GM21528 (cell line): Measurements from ENCODE around the gene PLK4.

Source experiments
- ATAC-seq: cut with Tn5 transposase; IDR thresholded peaks from one replicate; pipeline ENCODE4 v1.9.1; 2021; ENCODE audit warnings: mild to moderate bottlenecking, moderate library complexity; ENCODE audit not compliant: unreplicated experiment, low FRiP score

PLK4 gene

DNA sequence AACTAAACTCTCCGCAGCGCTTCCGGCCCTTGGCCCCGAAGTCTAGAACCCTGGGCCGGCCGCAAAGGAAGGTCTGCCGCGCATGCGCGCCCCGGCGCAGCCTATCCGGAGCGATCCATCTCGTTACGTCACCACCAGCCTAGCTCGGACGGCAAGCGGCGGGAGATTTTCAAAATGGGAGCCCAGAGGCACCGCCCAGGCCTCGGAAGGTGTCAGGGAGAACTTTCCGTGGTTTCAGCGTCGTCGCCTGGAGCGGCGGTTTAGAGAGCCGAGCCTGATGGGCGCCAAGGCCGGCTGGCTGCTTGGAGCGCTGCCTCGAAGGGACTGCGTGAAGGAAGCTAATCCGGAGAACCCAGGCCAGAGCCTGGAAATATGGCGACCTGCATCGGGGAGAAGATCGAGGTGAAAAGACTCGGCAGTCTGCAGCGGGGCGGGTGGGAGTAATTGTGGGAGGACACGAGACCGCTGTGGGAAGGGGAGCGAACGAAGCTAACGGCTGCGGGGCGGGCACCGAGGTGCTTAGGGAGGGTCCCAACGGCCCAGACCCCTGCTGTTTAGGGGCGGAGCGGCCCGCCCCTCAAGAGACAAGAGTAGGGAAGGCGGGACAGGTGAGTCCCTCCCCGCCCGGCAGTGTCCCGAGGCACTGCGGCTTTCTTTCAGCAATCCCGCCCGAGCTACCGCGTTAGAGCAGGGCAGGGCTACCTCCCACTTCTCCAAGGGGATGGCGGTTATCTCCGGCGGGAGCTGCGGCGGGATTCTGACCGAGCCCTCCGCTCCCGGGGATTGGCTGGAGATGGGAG is at the start of gene PLK4:
TSS of gene PLK4 (plus strand) at position 131 of the 800 bp plus-strand sequence. CDS start at position 373, 242 bp downstream.
- peak; percentile 92 for ATAC-seq

GRCh38 chr4:127832585-127832984 is 48.1 kb upstream of the PLK4 start:
- ATAC-seq, result peak; percentile 65

DNA sequence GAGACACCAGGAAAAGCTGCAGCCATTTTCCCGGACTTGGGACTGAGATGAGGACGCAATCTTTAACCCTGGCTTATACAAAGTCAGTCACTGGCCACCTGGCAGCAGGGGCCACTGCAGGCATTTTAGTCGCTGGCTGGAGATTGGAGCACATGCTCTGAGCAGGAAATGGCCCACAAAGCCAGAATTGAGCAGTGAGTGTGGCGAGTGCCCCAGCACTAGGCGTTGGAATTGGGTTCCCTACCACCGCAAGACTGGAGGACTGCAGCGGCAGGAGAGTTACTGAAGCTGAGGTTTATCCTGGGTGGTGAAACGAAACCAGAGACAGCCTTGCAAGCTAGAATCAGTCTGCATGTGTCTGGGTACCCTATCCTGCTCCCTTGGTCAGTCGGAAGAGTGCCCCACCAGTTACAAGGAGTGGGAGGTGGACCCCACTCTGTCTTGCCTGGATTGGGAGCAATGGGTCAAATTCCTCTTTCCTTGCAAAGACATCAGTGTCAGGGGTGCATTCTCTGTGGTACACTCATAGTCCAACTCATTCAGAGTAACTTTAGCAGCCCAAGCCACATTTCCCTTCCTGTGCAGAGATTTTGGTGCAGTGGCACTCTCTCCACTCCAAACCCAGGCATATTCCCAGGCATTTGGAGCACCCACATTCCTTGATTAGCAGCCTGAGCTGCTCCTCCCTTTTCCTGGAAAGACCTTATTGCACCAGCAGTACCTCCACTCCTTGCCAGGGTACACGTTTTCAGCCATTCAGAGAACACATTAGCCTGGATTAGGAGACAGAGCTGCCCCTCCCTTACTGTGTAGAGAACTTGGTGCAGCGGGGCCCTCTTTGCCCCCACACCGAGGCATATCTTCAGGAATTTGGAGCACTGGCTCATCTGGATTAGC is 36.7 kb upstream of the PLK4 start:
- no peak for ATAC-seq

DNA sequence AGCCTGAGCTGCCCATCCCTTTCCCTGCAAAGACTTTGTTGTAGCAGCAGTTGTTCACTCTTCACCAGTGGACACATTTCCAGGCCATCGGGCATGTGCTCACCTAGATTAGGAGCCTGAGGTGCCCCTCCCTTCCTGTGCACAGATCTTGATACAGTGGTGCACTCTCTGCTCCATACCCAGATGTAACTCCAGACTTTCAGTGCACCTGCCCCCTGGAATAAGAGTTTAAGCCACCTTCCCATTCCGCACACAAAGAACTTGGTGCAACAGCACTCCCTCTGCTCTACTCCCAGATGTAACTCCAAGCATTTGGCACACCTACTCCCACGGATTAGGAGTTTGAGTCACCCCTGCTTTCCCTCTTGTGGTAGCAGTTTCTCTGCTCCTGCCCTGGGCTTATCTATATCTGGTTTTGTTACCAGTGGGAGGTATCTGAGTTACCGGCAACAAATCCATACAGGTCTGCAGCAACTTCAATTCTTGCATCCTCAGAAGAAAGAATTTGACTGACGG is 36.0 kb upstream of the PLK4 start:
- ATAC-seq, result no peak

GRCh38 chr4:127846061-127846460 is 34.6 kb upstream of the PLK4 start:
- no peak for ATAC-seq

DNA sequence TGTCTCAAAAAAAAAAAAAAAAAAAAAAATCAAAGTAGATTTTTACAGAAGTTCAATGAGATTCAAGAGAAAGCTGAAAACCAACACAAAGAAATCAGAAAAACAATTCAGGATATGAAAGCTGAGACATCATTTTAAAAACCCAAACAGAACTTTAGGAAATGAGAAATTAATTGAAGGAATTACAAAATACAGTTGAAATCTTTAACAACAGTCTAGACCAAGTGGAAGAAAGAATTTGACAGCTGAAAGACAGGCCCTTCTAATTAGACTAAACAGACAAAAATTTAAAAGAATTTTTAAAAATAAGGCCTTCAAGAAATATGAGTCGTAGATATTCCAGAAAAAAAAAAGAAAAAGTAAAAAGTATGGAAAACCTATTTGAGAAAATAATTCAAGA is 33.9 kb upstream of the PLK4 start:
- no peak for ATAC-seq

DNA sequence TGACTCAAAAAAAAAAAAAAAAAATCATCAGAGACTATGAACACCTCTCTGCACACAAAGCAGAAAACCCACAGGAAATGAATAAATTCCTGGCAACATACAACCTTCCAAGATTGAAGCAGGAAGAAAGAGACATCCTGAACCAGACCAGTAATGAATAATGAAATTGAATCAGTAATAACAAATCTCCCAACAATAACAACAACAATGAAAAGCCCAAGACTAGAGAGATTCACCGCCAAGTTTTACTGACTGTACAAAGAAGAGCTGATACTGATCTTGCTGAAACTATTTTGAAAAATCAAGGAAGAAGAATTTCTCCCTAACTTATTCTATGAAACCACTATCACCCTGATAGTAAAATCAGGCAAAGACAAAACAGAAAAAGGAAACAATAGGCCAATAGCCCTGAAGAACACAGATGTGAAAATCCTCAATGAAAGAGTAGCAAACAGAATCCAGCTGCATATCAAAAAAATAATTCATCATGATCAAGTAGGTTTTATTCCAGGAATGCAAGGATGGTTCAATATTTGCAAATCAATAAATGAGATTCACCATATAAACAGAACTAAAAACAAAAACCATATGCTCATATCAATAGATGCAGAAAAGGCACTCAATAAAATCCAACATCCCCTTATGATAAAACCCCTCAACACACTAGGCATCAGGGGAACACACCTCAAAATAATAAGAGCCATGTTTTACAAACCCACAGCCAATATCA is 31.0 kb upstream of the PLK4 start:
- no peak for ATAC-seq

GRCh38 chr4:127852661-127853060 is 28.0 kb upstream of the PLK4 start:
- no peak for ATAC-seq

DNA sequence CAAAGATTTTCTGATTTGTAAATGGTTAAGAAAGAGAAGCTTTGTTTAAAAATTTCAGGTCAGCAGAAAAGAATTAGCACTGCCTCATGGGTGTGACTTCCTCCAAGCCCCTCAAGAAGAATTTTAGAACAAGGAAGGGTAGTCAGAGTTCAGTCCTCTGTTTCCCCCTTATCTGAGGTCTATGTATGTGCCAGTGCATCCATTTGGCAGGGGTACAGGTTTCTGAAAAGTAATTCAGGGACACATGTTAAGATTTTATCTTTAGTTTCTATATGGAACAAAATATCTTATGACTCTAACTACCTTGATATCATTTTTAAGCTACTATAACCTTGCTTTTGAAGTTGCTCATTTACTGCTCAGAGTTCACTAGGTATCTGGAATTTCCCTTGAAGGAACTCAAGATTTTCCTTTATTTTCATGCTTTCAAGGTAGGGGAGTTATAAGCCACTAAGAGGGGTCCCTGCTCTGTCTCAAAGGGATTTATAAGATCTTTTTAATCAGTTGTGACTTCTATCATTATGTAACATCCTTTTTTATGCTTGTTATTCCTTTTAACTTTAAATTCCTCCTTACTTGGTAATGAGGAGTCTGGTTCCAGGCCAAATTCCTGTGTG is 24.4 kb upstream of the PLK4 start:
- ATAC-seq, result no peak

DNA sequence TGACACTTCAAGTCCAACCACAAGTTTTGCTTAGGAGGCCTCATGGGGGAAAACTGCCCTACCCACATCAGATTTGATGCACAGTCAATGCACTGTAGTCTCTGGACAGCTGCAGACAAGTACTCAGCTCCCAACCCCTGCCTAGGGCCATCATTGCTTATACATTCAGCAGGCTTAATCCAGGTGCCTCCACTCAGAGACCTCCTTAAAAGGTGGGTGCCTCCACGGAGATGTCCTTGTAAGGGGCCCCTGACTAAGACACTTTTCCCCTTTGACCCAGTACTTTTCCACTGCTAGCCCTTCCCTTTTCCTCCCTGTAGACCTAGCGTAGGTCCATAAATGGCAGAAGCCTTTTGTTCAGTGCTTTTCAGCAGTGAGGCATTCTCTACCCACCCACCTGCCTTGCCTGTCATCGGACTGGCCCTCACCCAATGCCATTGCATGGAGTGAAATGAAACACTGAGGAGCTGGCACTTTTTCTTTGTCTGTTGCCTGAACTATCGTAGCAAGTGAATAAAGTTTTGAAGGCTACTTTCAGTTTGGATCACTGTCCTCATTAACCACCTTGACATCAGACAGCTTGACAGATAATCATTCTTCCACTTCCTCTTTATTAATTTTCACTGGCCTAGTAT is 23.8 kb upstream of the PLK4 start:
- ATAC-seq, result peak; percentile 85

- ATAC-seq, result no peak
Measured at GRCh38 chr4:127857641-127858040, 23.1 kb upstream of the PLK4 start.

DNA sequence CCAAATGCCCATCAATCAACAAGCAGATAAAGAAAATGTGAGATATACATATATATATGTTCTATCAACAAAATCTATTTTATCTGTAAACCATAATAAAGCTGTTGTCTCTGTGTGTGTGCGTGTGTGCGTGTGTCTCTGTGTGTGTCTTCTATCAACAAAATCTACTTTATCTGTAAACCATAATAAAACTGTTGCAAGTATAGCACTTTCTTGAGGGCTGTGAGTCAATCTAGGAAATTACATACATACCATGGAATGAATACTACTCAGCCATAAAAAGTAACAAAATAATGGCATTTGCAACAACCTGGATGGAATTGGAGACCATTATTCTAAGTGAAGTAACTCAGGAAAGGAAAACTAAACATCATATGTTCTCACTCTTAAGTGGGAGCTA is 12.5 kb upstream of the PLK4 start:
- no peak for ATAC-seq

- ATAC-seq, result no peak
Measured at GRCh38 chr4:127870281-127870680, 10.4 kb upstream of the PLK4 start.

GRCh38 chr4:127870688-127871087 is 10.0 kb upstream of the PLK4 start:
- ATAC-seq, result no peak

DNA sequence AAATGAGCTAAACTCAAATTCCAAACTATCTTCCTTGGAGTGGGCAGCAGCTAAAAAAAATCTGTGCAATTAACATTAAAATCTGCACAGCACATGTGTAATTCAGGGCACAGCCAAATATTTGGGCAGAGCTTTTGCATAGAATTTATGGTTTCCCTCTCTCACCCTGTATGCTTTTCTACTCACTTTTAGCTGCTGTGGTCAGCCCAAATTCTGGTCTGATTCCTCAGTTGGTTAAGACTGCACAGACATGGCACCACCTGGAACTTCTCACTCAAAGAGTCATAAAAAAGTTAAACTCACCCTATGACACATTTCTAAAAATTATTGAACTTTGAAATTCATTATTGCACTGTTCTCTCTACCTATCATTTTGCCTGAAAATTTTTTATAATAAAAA is 4.9 kb upstream of the PLK4 start:
- no peak for ATAC-seq

DNA sequence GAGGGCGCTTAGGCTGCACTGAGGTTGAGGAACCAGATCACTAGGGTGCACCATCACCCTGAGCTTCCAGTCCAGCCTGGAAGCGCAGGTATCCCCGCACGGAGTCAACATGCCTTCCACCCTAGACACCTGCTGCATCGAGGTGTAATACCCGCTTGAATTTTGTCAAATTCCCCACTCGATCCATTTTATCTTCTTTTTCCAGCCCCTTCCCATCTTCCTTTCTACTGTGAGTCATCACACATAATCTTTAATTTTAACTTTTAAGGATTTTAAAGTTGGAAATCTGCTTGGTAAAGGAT is 821 bp downstream of the PLK4 start:
- peak; percentile 46 for ATAC-seq

GRCh38 chr4:127888559-127888958 is 7.9 kb downstream of the PLK4 start:
- ATAC-seq, result no peak

DNA sequence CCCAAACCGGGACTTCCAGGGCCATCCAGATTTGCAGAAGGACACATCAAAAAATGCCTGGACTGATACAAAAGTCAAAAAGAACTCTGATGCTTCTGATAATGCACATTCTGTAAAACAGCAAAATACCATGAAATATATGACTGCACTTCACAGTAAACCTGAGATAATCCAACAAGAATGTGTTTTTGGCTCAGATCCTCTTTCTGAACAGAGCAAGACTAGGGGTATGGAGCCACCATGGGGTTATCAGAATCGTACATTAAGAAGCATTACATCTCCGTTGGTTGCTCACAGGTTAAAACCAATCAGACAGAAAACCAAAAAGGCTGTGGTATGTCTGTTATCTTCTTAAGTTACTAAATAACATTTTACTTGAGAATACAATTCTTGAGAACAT is 9.2 kb downstream of the PLK4 start:
- ATAC-seq, result no peak

GRCh38 chr4:127896069-127896468 is 15.4 kb downstream of the PLK4 start:
- no peak for ATAC-seq

GRCh38 chr4:127896528-127896927 is 15.8 kb downstream of the PLK4 start:
- ATAC-seq, result no peak
